Erythroblast (primary cell): Measurements from ENCODE around the gene LMF2.

Experiments used
- GATA1 ChIP-seq: IDR thresholded peaks from 2 replicates; pipeline ENCODE4 v1.6.1; 2011; ENCODE audit warnings: low read depth, mild to moderate bottlenecking, control low read depth, low read length, moderate library complexity
- POLR2A ChIP-seq: IDR thresholded peaks from 2 replicates; pipeline ENCODE4 v1.6.1; 2011; ENCODE audit warnings: mild to moderate bottlenecking, low read length

GRCh38 chr22:50523806-50524675 lies 16.5 kb upstream of the LMF2 start:
- TF ChIP-seq POLR2A = no peak
- no peak for TF ChIP-seq GATA1
